HCEC 1CT (cell line): ENCODE data around the gene LGALS3BP.
A peak's percentile ranks its signal among the peaks of the same experiment; 100 is the strongest.

Experiments used
- DNase-seq: peaks from one replicate; pipeline ENCODE4 v3.0.0-alpha.2; 2017

LGALS3BP gene

GRCh38 chr17:78998311-78999055 lies 18.8 kb upstream of the LGALS3BP start:
- no peak for DNase-seq

- no peak for DNase-seq
Observed at GRCh38 chr17:78997881-78998280, 18.2 kb upstream of the LGALS3BP start.

GRCh38 chr17:78997231-78997741 lies 17.6 kb upstream of the LGALS3BP start:
- DNase-seq, result no peak

- no peak for DNase-seq
Observed at GRCh38 chr17:78996781-78997201, 17.1 kb upstream of the LGALS3BP start.

- no peak for DNase-seq
Observed at GRCh38 chr17:78995761-78996451, 16.2 kb upstream of the LGALS3BP start.

GRCh38 chr17:78995022-78995760 lies 15.5 kb upstream of the LGALS3BP start:
- no peak for DNase-seq

- no peak for DNase-seq
Observed at GRCh38 chr17:78993981-78994671, 14.4 kb upstream of the LGALS3BP start.

GRCh38 chr17:78993241-78993956 lies 13.7 kb upstream of the LGALS3BP start:
- no peak for DNase-seq

GRCh38 chr17:78992542-78993212 lies 13.0 kb upstream of the LGALS3BP start:
- DNase-seq, result no peak

- no peak for DNase-seq
Observed at GRCh38 chr17:78991906-78992532, 12.3 kb upstream of the LGALS3BP start.

- DNase-seq, result no peak
Observed at GRCh38 chr17:78991017-78991738, 11.5 kb upstream of the LGALS3BP start.

GRCh38 chr17:78990349-78991016 lies 10.8 kb upstream of the LGALS3BP start:
- no peak for DNase-seq

GRCh38 chr17:78988152-78988551 lies 8.4 kb upstream of the LGALS3BP start:
- DNase-seq, result no peak

GRCh38 chr17:78986649-78987328 lies 7.1 kb upstream of the LGALS3BP start:
- DNase-seq, result peak; percentile 69

- peak; percentile 57 for DNase-seq
Observed at GRCh38 chr17:78986048-78986648, 6.4 kb upstream of the LGALS3BP start.

GRCh38 chr17:78985395-78985794 lies 5.7 kb upstream of the LGALS3BP start:
- no peak for DNase-seq

GRCh38 chr17:78981010-78981888 lies 1.5 kb upstream of the LGALS3BP start:
- no peak for DNase-seq

GRCh38 chr17:78980624-78980972 lies 875 bp upstream of the LGALS3BP start:
- no peak for DNase-seq
